ENCODE measurements around the gene TSPAN18. TPM values are rescaled to one million over a fixed set of nuclear protein-coding genes. Genes with fewer than 3 reads are reported as not detected.

The TSPAN18 gene
- total and polyA plus RNA-seq, 2 of the 8 experiments (the other 6 are each of a cell fraction or from before 2014, with no cell fraction given), result 5.2 to 10.2 TPM

- WGBS, 2 experiments (ENCODE audit: extremely low coverage in 1 of 2, insufficient coverage in 1 of 2, insufficient read length in 1 of 2, insufficient replicate concordance in 2 of 2, low coverage in 1 of 2, low lambda C conversion rate in 2 of 2, missing lambda C conversion rate in 1 of 2), result 83% methylated on average over 11 of the region's 11 CpGs; no CpG with 5 or more reads in 1 of the 2 experiments
- peak overlapping the region; percentile 75; the same call in 1 of the 2 replicates for H2BK12ac ChIP-seq (ENCODE audit: low read depth, low read length)
- POLR2A ChIA-PET (ENCODE audit: partially characterized antibody), result interaction anchor here (0.5 to 1.8 kb wide), 3 partner anchors 13 to 197 kb away, joined by 3 to 6 read pairs (median 3); no protein-coding TSS in a partner anchor
- TF ChIP-seq POLR2A (IDR thresholded peaks at IDR 0.05; ENCODE audit: control extremely low read depth in 1 of 2, low read depth in 2 of 2, low read length in 2 of 2) (no peak), KDM5A (IDR thresholded peaks at IDR 0.05; ENCODE audit: low read length) (no peak), TBP (IDR thresholded peaks at IDR 0.05; ENCODE audit: low read depth, low read length) (no peak), TEAD4 (IDR thresholded peaks at IDR 0.05; ENCODE audit: low read depth, low read length) (no peak), SP2 (IDR thresholded peaks at IDR 0.05; ENCODE audit: low read length) (no peak), POU5F1 (IDR thresholded peaks at IDR 0.05; ENCODE audit: low read depth, low read length) (no peak), SIX5 (IDR thresholded peaks at IDR 0.05; ENCODE audit: low read depth, low read length) (no peak), MAFK (IDR thresholded peaks at IDR 0.05; ENCODE audit: low read depth, low read length) (no peak; the same call in 1 of the 2 replicates), ATF3 (IDR thresholded peaks at IDR 0.05; ENCODE audit: insufficient read depth, low read depth, low read length) (no peak), USF2 (IDR thresholded peaks at IDR 0.05; ENCODE audit: low read length) (no peak), SRF (IDR thresholded peaks at IDR 0.05; ENCODE audit: low read depth, low read length) (no peak)
Measured at GRCh38 chr11:44742508-44743246, 15.9 kb downstream of the TSPAN18 start.

More at GRCh38 chr11:44742508-44743246, 15.9 kb downstream of the TSPAN18 start:
- Histone ChIP-seq H3K14ac (ENCODE audit: insufficient read length) (no peak overlapping the region), H4K5ac (ENCODE audit: insufficient read length, low read depth, low read length) (no peak overlapping the region), H3K4me3 (ENCODE audit: extremely low read depth in 1 of 4, insufficient read depth in 2 of 4, low read depth in 3 of 4, low read length in 4 of 4) (no peak overlapping the region), H3K56ac (replicated peaks; ENCODE audit: insufficient read length, low read depth, low read length) (no peak overlapping the region), H3K9me3 (ENCODE audit: insufficient read depth in 2 of 2, low read depth in 1 of 2, low read length in 1 of 2) (no peaks in the 10 kb centered on the region), H2AK5ac (ENCODE audit: low read depth, low read length) (peak overlapping the region; percentile 43), H3K27me3 (replicated peaks in 1 of 4; ENCODE audit: control insufficient read depth in 3 of 4, extremely low read depth in 1 of 4, insufficient read depth in 3 of 4, low read length in 3 of 4) (peaks cover 0 to 12% (median 3%) of the 10 kb centered on the region in 4 experiments; a peak in 3 of 7 replicates), H3K4me2 (ENCODE audit: insufficient read depth in 1 of 2, low read depth in 2 of 2, low read length in 2 of 2) (peak overlapping the region in 1 of 2 experiments; percentile 36; a peak in 2 of 4 replicates), H3K36me3 (ENCODE audit: control insufficient read depth in 2 of 4, insufficient read depth in 4 of 4, low read length in 3 of 4) (no peaks in the 10 kb centered on the region), H3K27ac (ENCODE audit: low read depth, low read length) (no peak overlapping the region), H2AFZ (ENCODE audit: low read length) (no peak overlapping the region), H2BK20ac (ENCODE audit: low read length) (peak overlapping the region; percentile 92), H3K4ac (replicated peaks; ENCODE audit: insufficient read length, low read depth, low read length) (no peak overlapping the region), H4K20me1 (replicated peaks in 1 of 2; ENCODE audit: control insufficient read depth in 1 of 2, insufficient read depth in 2 of 2, low read length in 2 of 2) (no peaks in the 10 kb centered on the region), H2BK120ac (replicated peaks; ENCODE audit: low read depth, low read length) (no peak overlapping the region), H3K4me1 (replicated peaks in 1 of 4; ENCODE audit: control insufficient read depth in 3 of 4, insufficient read depth in 4 of 4, low read length in 3 of 4) (peaks cover 12 to 25% (median 17%) of the 10 kb centered on the region in 4 experiments), H3K79me2 (ENCODE audit: control insufficient read depth in 1 of 2, insufficient read depth in 2 of 2, low read length in 2 of 2) (no peaks in the 10 kb centered on the region), H3K9ac (replicated peaks in 1 of 4; ENCODE audit: extremely low read depth in 1 of 4, low read depth in 3 of 4, low read length in 3 of 4) (no peak overlapping the region), H2BK5ac (ENCODE audit: low read depth, low read length) (peak overlapping the region; percentile 54; the same call in 1 of the 2 replicates), H4K8ac (ENCODE audit: extremely low read depth, insufficient read depth, low read length) (no peak overlapping the region), H3K23me2 (ENCODE audit: low read depth, low read length) (0 out of 2 replicates have a peak, but pooled peaks cover 2% of the 10 kb centered on the region), H3K23ac (ENCODE audit: insufficient read length) (no peak overlapping the region), H4K91ac (replicated peaks; ENCODE audit: insufficient read length, low read length) (peak overlapping the region; percentile 13), H2BK15ac (ENCODE audit: low read length) (peak overlapping the region; percentile 88; the same call in 1 of the 2 replicates), H3K79me1 (ENCODE audit: low read depth, low read length) (no peaks in the 10 kb centered on the region), H3K18ac (ENCODE audit: extremely low read depth, low read length) (peak overlapping the region; percentile 62)
- no peak for FAIRE-seq
- CTCF ChIA-PET (ENCODE audit: partially characterized antibody), result interaction anchor here (0.9 to 10.3 kb wide), 7 partner anchors 11 to 116 kb away, joined by 3 to 63 read pairs (median 3); no protein-coding TSS in a partner anchor
- no peak for DNase-seq (ENCODE audit: low read depth in 1 of 2, low spot score in 2 of 2)
